ENCODE results near the gene ZNF879. TPM values are rescaled to one million over a fixed set of nuclear protein-coding genes. Genes with fewer than 3 reads are reported as not detected.

The ZNF879 gene
- total RNA-seq, 1 experiment from 2014 or later = not detected

GRCh38 chr5:178984145-178985072 is 39.2 kb upstream of the ZNF879 start:
- Histone ChIP-seq H3K79me2 (ENCODE audit: insufficient read depth, low read length) (no peaks in the 10 kb centered on the region), H3K9ac (ENCODE audit: low read length) (no peak overlapping the region), H3K9me3 (ENCODE audit: control insufficient read depth in 1 of 2, insufficient read depth in 1 of 2, low read depth in 1 of 2, low read length in 2 of 2) (peaks cover 4 to 11% of the 10 kb centered on the region in 2 experiments; a peak in 2 of 4 replicates), H3K36me3 (ENCODE audit: control insufficient read depth in 1 of 2, insufficient read depth in 2 of 2, low read length in 2 of 2) (no peaks in the 10 kb centered on the region), H3K4me2 (ENCODE audit: low read length) (no peak overlapping the region), H3K9me2 (ENCODE audit: insufficient read depth) (no peaks in the 10 kb centered on the region), H3K27ac (ENCODE audit: low read depth, low read length) (no peak overlapping the region), H3K4me3 (replicated peaks in 1 of 2; ENCODE audit: low read depth in 1 of 2, low read length in 2 of 2) (no peak overlapping the region), H3K27me3 (ENCODE audit: insufficient read depth, low read length) (no peaks in the 10 kb centered on the region), H3K4me1 (ENCODE audit: control insufficient read depth in 1 of 2, insufficient read depth in 2 of 2, low read length in 2 of 2) (no peaks in the 10 kb centered on the region), H4K20me1 (ENCODE audit: insufficient read depth) (no peaks in the 10 kb centered on the region), H2AFZ (ENCODE audit: low read depth, low read length, poor library complexity, severe bottlenecking) (no peak overlapping the region)
- TF ChIP-seq SIN3A (IDR thresholded peaks at IDR 0.05; ENCODE audit: low read depth) (no peak), SRF (IDR thresholded peaks at IDR 0.05; ENCODE audit: low read depth) (no peak), FOSL1 (IDR thresholded peaks at IDR 0.05; ENCODE audit: low read depth) (no peak), REST (IDR thresholded peaks at IDR 0.05; ENCODE audit: low read depth) (no peak), EZH2 (IDR thresholded peaks at IDR 0.05) (no peak), EZH2phosphoT487 (IDR thresholded peaks at IDR 0.05; ENCODE audit: borderline replicate concordance) (no peak), ATF3 (IDR thresholded peaks at IDR 0.05) (no peak), RAD21 (IDR thresholded peaks at IDR 0.05; ENCODE audit: low read depth) (no peak), ZFX (IDR thresholded peaks at IDR 0.05) (no peak), CTCF (IDR thresholded peaks at IDR 0.05 in 2 of 3, conservative IDR thresholded peaks at IDR 0.05 in 1 of 3; ENCODE audit: borderline replicate concordance in 1 of 3, insufficient read depth in 1 of 3, low read depth in 2 of 3, low read length in 2 of 3) (no peak), POLR2A (IDR thresholded peaks at IDR 0.05; ENCODE audit: borderline replicate concordance, extremely low read depth, insufficient read depth, insufficient read length) (no peak), ZNF274 (IDR thresholded peaks at IDR 0.05; ENCODE audit: low read depth, low read length) (no peak), POLR2AphosphoS5 (IDR thresholded peaks at IDR 0.05; ENCODE audit: low read depth, low read length) (no peak), CEBPB (IDR thresholded peaks at IDR 0.05; ENCODE audit: low read depth) (no peak), YY1 (IDR thresholded peaks at IDR 0.05; ENCODE audit: extremely low read depth, insufficient replicate concordance, low read depth, low read length) (no peak), ZBTB33 (IDR thresholded peaks at IDR 0.05; ENCODE audit: extremely low read depth, insufficient replicate concordance, low read length) (no peak), TCF7L2 (IDR thresholded peaks at IDR 0.05; ENCODE audit: borderline replicate concordance, extremely low read depth, insufficient read depth, insufficient read length) (no peak)
- TF ChIP-seq, protein P1, sequence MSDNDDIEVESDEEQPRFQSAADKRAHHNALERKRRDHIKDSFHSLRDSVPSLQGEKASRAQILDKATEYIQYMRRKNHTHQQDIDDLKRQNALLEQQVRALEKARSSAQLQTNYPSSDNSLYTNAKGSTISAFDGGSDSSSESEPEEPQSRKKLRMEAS (IDR thresholded peaks at IDR 0.05) = no peak
- DNase-seq (ENCODE audit: low read depth, low spot score) = no peak
- BruUV-seq (replicated peaks) = no TSS peak
- no peak for ATAC-seq
- intact Hi-C loops (cut with micrococcal nuclease) = no loop called here
- ChIA-PET CTCF (no interaction called here), RAD21 (ENCODE audit: low non-redundant PET in 1 of 2, low total read pairs in 2 of 2, uncharacterized antibody in 2 of 2, unreplicated experiment in 2 of 2) (no interaction called here), POLR2A (no interaction called here)
